GM12874 (cell line): Measurements from ENCODE around the gene AP3S1.

Experiments used
- CTCF ChIP-seq: IDR thresholded peaks from 2 replicates; pipeline ENCODE4 v1.5.1; 2011; ENCODE audit warnings: low read depth, mild to moderate bottlenecking, control low read depth, low read length, moderate library complexity; ENCODE audit not compliant: insufficient read depth

The AP3S1 gene

DNA sequence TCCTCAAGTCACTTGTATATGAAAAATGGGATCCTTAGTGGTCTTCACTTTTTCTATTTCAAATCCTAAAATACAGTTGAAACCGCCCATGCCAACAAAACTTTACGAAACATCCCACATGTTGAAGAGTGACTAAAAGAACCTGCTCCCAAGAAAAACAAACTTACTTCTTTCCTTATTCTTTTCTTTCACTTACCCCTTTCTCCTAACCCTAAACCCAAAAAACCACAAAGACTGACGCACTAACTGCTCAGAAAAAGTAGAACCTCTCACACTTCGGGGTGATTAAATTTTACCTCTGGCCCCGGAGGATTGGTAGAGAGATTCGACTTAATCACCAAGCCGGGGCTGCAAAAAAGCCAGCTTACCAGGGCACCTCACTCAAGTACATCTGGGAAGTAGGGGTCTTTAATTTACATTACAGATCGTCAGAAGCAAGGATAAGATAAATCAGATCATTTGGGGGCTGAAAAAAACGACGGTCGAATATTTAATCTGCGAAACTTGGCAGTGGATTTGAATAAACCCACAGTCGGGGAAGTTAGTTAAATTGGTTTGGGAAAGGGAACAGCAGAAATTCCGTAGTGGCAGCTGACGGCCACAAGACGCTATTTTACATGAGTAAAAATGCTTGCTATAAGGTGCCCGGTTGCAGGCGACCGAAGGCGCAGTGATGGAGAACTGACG lies 26.6 kb upstream of the AP3S1 start:
- no peak for TF ChIP-seq CTCF

GRCh38 chr5:115815693-115816225 lies 26.0 kb upstream of the AP3S1 start:
- no peak for TF ChIP-seq CTCF

- TF ChIP-seq CTCF, result no peak
Observed at GRCh38 chr5:115816226-115817081, 25.3 kb upstream of the AP3S1 start, which contains the start of gene CDO1. Gene CDO1, minus strand, starts transcription at chr5:115816659. Its CDS starts 262 bp downstream, at chr5:115816397.

DNA sequence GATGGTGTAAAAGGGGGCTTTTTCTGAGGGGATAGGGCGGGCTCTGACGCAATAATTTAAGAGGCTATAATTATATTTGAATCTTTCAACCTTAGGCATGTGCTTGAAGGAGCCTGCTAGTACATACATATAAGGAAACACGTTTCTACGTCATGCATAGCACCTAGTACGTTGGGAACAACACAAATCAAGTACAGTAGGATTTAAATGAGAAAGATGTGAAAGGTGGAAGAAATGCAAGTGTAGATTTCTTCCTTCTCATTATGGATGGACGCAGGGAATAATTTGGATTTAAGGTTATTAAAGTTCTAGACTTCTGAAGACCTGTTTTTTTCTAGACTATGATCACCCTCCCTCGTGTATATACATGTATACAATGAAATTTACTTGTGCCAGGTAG lies 24.3 kb upstream of the AP3S1 start:
- TF ChIP-seq CTCF, result no peak

- no peak for TF ChIP-seq CTCF
Observed at GRCh38 chr5:115818821-115819220, 22.9 kb upstream of the AP3S1 start.

GRCh38 chr5:115820846-115821245 lies 20.9 kb upstream of the AP3S1 start:
- TF ChIP-seq CTCF, result no peak

GRCh38 chr5:115825948-115826347 lies 15.8 kb upstream of the AP3S1 start:
- TF ChIP-seq CTCF, result no peak
